GM12878 (cell line): ENCODE results near the gene SMU1. TPM values are rescaled to one million over a fixed set of nuclear protein-coding genes. Genes with fewer than 3 reads are reported as not detected.
A peak's percentile ranks its signal among the peaks of the same experiment; 100 is the strongest.

Experiments
- ATAC-seq: fragments of 200-7000 bp; cut with Tn5 transposase; 3 replicates; pipeline ENCODE4 v1.9.1; 2020; ENCODE audit warnings: mild to moderate bottlenecking, moderate library complexity
- BruUV-seq: library from RNA; stranded (reverse); fragments of 400-500 nt; replicated peaks from 2 replicates; lab custom pipeline; 2021; lab: Mats Ljungman, UMichigan
- CTCF ChIA-PET: fragments of 300-600 bp; sonication (Branson Sonifier 250); formaldehyde crosslinking; extraction: SDS; loops from one replicate; lab custom pipeline; 2021; ENCODE audit warnings: inconsistent platforms; lab: Yijun Ruan, JAX
- POLR2A ChIA-PET: fragments of 350-600 bp; formaldehyde crosslinking; extraction: SDS; loops from one replicate; lab custom pipeline; 2021; ENCODE audit warnings: inconsistent platforms; lab: Charles Lee
- RAD21 ChIA-PET: fragments of 300-600 bp; sonication (Branson Sonifier 250); formaldehyde crosslinking; loops from one replicate; lab custom pipeline; 2023; ENCODE audit warnings: antibody characterized with exemption; ENCODE audit not compliant: unreplicated experiment; lab: Charles Lee
- SMC1A ChIA-PET: fragments of 300-600 bp; sonication (Branson Sonifier 250); formaldehyde crosslinking; loops from one replicate; lab custom pipeline; 2023; ENCODE audit not compliant: unreplicated experiment, uncharacterized antibody; lab: Charles Lee
- DNase-seq: peaks from one replicate; pipeline ENCODE4 v3.0.0-alpha.2; 2011; ENCODE audit warnings: low read depth, low spot score
- FAIRE-seq: peaks from 3 replicates; lab custom pipeline; 2011; peaks lifted over from hg19 to GRCh38; lab: Jason Lieb, UNC
- H2AFZ ChIP-seq: 2 replicates; pipeline ENCODE4 v1.6.0; 2011; ENCODE audit warnings: low read depth, low read length, control low read depth; ENCODE audit not compliant: control insufficient read depth
- H3K27ac ChIP-seq: 2 replicates; pipeline ENCODE4 v1.5.1; 2011; ENCODE audit warnings: control low read depth; ENCODE audit not compliant: control insufficient read depth, insufficient read depth
- H3K27me3 ChIP-seq, 2 experiments: replicated peaks in 1 of 2; 2 replicates each; pipeline versions ENCODE4 v1.6.0 to v1.6.1; 2011; ENCODE audit warnings: low read length in 1 of 2; ENCODE audit not compliant: control insufficient read depth in 2 of 2, insufficient read depth in 2 of 2
- H3K36me3 ChIP-seq, 2 experiments: 2 replicates each; pipeline ENCODE4 v1.5.1; 2011; ENCODE audit warnings: low read length in 1 of 2; ENCODE audit not compliant: control insufficient read depth in 2 of 2, insufficient read depth in 2 of 2
- H3K4me1 ChIP-seq: 2 replicates; pipeline ENCODE4 v1.6.1; 2011; ENCODE audit warnings: mild to moderate bottlenecking, low read length, moderate library complexity, mixed read lengths; ENCODE audit not compliant: control insufficient read depth, insufficient read depth
- H3K4me2 ChIP-seq: 2 replicates; pipeline ENCODE4 v1.6.0; 2011; ENCODE audit warnings: control low read depth; ENCODE audit not compliant: control insufficient read depth, insufficient read depth
- H3K4me3 ChIP-seq: fragments of 200-600 bp; sonication (generic); 2 replicates; pipeline ENCODE4 v1.5.1; 2016
- H3K79me2 ChIP-seq: 2 replicates; pipeline ENCODE4 v1.6.0; 2011; ENCODE audit warnings: low read length; ENCODE audit not compliant: control insufficient read depth, insufficient read depth
- H3K9ac ChIP-seq: 2 replicates; pipeline ENCODE4 v1.8.0; 2011; ENCODE audit warnings: low read length, control low read depth, mixed read lengths; ENCODE audit not compliant: control insufficient read depth, insufficient read depth
- H3K9me3 ChIP-seq: replicated peaks from 3 replicates; pipeline ENCODE4 v1.5.1; 2011; ENCODE audit warnings: mild to moderate bottlenecking, low read length; ENCODE audit not compliant: control insufficient read depth, insufficient read depth
- H4K20me1 ChIP-seq: 2 replicates; pipeline ENCODE4 v1.6.0; 2011; ENCODE audit not compliant: control insufficient read depth, insufficient read depth
- CBX3 ChIP-seq: fragments of 200-600 bp; sonication (generic); IDR thresholded peaks from 2 replicates; pipeline ENCODE4 v1.6.1; 2016; ENCODE audit warnings: low read depth, borderline replicate concordance
- CEBPB ChIP-seq, 2 experiments: fragments of 150-350 bp in 1 of 2; IDR thresholded peaks; 2 replicates each; pipeline ENCODE4 v1.6.1; 2012 to 2014; ENCODE audit warnings: low read depth in 2 of 2, low read length in 2 of 2, borderline replicate concordance in 1 of 2, inconsistent platforms in 1 of 2
- GATAD2B ChIP-seq: fragments of 450-650 bp; conservative IDR thresholded peaks from 2 replicates; pipeline ENCODE4 v1.6.1; 2017; ENCODE audit warnings: low read depth, mild to moderate bottlenecking, moderate library complexity
- IRF4 ChIP-seq: IDR thresholded peaks from 2 replicates; pipeline ENCODE4 v1.6.1; 2011; ENCODE audit warnings: low read depth, low read length
- KDM1A ChIP-seq: fragments of 200-600 bp; sonication (generic); IDR thresholded peaks from 2 replicates; pipeline ENCODE4 v1.6.1; 2016; ENCODE audit warnings: borderline replicate concordance
- MLLT1 ChIP-seq: fragments of 450-650 bp; IDR thresholded peaks from 2 replicates; pipeline ENCODE4 v1.6.1; 2016; ENCODE audit warnings: mild to moderate bottlenecking
- MXI1 ChIP-seq: fragments of 150-350 bp; IDR thresholded peaks from 2 replicates; pipeline ENCODE4 v1.6.1; 2011; ENCODE audit warnings: low read depth, mild to moderate bottlenecking, inconsistent platforms, low read length, improper control_type of control experiment
- MYB ChIP-seq: fragments of 150-350 bp; IDR thresholded peaks from 2 replicates; pipeline ENCODE4 v1.6.1; 2014; ENCODE audit warnings: mild to moderate bottlenecking, low read depth, low read length, borderline replicate concordance
- MYC ChIP-seq: IDR thresholded peaks from 2 replicates; pipeline ENCODE4 v1.6.1; 2011; ENCODE audit warnings: mild to moderate bottlenecking, low read length, moderate library complexity, inconsistent platforms; ENCODE audit not compliant: insufficient read depth, insufficient replicate concordance, insufficient read length, severe bottlenecking
- NR2C2 ChIP-seq: IDR thresholded peaks from 2 replicates; pipeline ENCODE4 v1.6.1; 2011; ENCODE audit warnings: borderline replicate concordance, low read depth; ENCODE audit not compliant: control insufficient read depth, insufficient read length
- POLR2A ChIP-seq: IDR thresholded peaks from 2 replicates; pipeline ENCODE4 v1.6.1; 2011; ENCODE audit warnings: low read depth, mild to moderate bottlenecking, low read length
- RELA ChIP-seq: fragments of 450-650 bp; IDR thresholded peaks from 2 replicates; pipeline ENCODE4 v1.8.0; 2014; ENCODE audit warnings: borderline replicate concordance; ENCODE audit not compliant: partially characterized antibody
- REST ChIP-seq: IDR thresholded peaks from 2 replicates; pipeline ENCODE4 v1.6.1; 2012; ENCODE audit warnings: mild to moderate bottlenecking, low read depth, low read length
- RUNX3 ChIP-seq: IDR thresholded peaks from 2 replicates; pipeline ENCODE4 v1.6.1; 2012; ENCODE audit warnings: low read length, inconsistent platforms
- SMAD1 ChIP-seq: fragments of 450-650 bp; IDR thresholded peaks from 2 replicates; pipeline ENCODE4 v1.6.1; 2018; ENCODE audit warnings: mild to moderate bottlenecking, low read depth; ENCODE audit not compliant: partially characterized antibody
- TAF1 ChIP-seq: IDR thresholded peaks from 2 replicates; pipeline ENCODE4 v1.6.1; 2011; ENCODE audit warnings: mild to moderate bottlenecking, low read depth, low read length, borderline replicate concordance
- TARDBP ChIP-seq: IDR thresholded peaks from 2 replicates; pipeline ENCODE4 v1.6.1; 2016; ENCODE audit warnings: borderline replicate concordance
- YY1 ChIP-seq: IDR thresholded peaks from 2 replicates; pipeline ENCODE4 v1.6.1; 2011; ENCODE audit warnings: low read depth, mild to moderate bottlenecking, low read length
- ZNF217 ChIP-seq: fragments of 450-650 bp; IDR thresholded peaks from 2 replicates; pipeline ENCODE4 v1.6.1; 2017; ENCODE audit warnings: antibody characterized with exemption, mild to moderate bottlenecking
- WGBS: methylation state at CpG from one replicate; pipeline ENCODE4 v1.1.6; 2016; ENCODE audit warnings: low lambda C conversion rate; ENCODE audit not compliant: insufficient replicate concordance, insufficient coverage; ENCODE audit errors: missing lambda C conversion rate; 5-methylcytosine and 5-hydroxymethylcytosine counted together
- in situ Hi-C: fragments of 300-500 bp; cut with MboI; formaldehyde crosslinking; loops from 9 replicates; pipeline ENCODE4 v1.14.3; 2018; ENCODE audit warnings: mixed read lengths
- intact Hi-C: fragments of 100-400 bp; cut with micrococcal nuclease; formaldehyde crosslinking; loops from one replicate; pipeline ENCODE4 v1.14.2; 2022; ENCODE audit not compliant: unreplicated experiment
- polyA plus RNA-seq, 11 experiments: library from polyadenylated mRNA; depleted of rRNA in 4 of 11; unstranded in 6 of 11; stranded (reverse) in 5 of 11; fragments of >200 nt; fragmentation: Nextera tagmentation in 4 of 11; fragmentation: Illumina TruSeq in 1 of 11; extraction: Ambion mirVana in 4 of 11; extraction: Trizol in 1 of 11; gene quantifications; 1 replicate in 1 of 11; 2 replicates in 10 of 11; pipeline versions ENCODE4 v1.2.1 to v1.2.3, GENCODE V29; 2011 to 2016; ENCODE audit warnings: inconsistent platforms in 2 of 11, missing spikeins in 2 of 11, low read depth in 1 of 11
- total RNA-seq, 4 experiments: library from RNA; depleted of rRNA in 3 of 4; stranded (reverse); fragments of >200 nt in 3 of 4; fragmentation: Illumina TruSeq in 1 of 4; extraction: Trizol in 1 of 4; gene quantifications; 2 replicates each; pipeline versions ENCODE4 v1.2.1 to v1.2.3, GENCODE V29; 2013 to 2021

The SMU1 gene
- total and polyA plus RNA-seq, 10 of the 15 experiments (the other 5 are each of a cell fraction or from before 2014, with no cell fraction given), result 18.5 to 34.6 (median 20.9) TPM

- no peak for TF ChIP-seq REST
- TF ChIP-seq POLR2A, result no peak
- no peak for TF ChIP-seq RELA
These were observed 52.8 kb downstream of the SMU1 start (continued) for GRCh38 chr9:33023661-33024060.

GRCh38 chr9:33022755-33023154 lies 53.7 kb downstream of the SMU1 start:
- intact Hi-C loops, result no loop called here
- SMC1A ChIA-PET, result interaction anchor here (1.0 to 1.2 kb wide), 3 partner anchors 11 to 236 kb away, joined by 3 to 5 read pairs (median 4); partner anchors contain the start of gene APTX
- no peak for TF ChIP-seq IRF4
- no peak for TF ChIP-seq MXI1
- no peak for TF ChIP-seq MLLT1
- TF ChIP-seq KDM1A, result no peak
- TF ChIP-seq MYB, result no peak
- no peak for TF ChIP-seq ZNF217
- no peak for TF ChIP-seq CBX3
- TF ChIP-seq TARDBP, result no peak
- no peak for TF ChIP-seq TAF1
- no peak for TF ChIP-seq YY1
- no peak for TF ChIP-seq CEBPB (IDR thresholded peaks at IDR 0.05; ENCODE audit: borderline replicate concordance in 1 of 2, low read depth in 2 of 2, low read length in 2 of 2)
- TF ChIP-seq RUNX3, result no peak
- TF ChIP-seq NR2C2, result no peak
- TF ChIP-seq MYC, result no peak
- TF ChIP-seq SMAD1, result no peak
- TF ChIP-seq GATAD2B, result no peak

More at GRCh38 chr9:33022755-33023154, 53.7 kb downstream of the SMU1 start:
- ChIA-PET RAD21 (interaction anchor here (1.2 kb wide), 1 partner anchor 204 kb away, joined by 3 read pairs; no protein-coding TSS in a partner anchor), POLR2A (interaction anchor here (1.5 to 6.4 kb wide), 2 partner anchors 11 to 22 kb away, joined by 5 to 46 read pairs; partner anchors contain the start of gene APTX), CTCF (interaction anchor here (1.6 kb wide), 1 partner anchor 29 kb away, joined by 3 read pairs; no protein-coding TSS in a partner anchor)
- no peak overlapping the region for H3K9ac ChIP-seq
- H3K4me3 ChIP-seq, result peak overlapping the region; percentile 75; the same call in 1 of the 2 replicates
- FAIRE-seq (no peak), DNase-seq (no peak), ATAC-seq (no peak)
- H3K36me3 ChIP-seq, result peaks cover 0 to 16% of the 10 kb centered on the region in 2 experiments; a peak in 3 of 4 replicates
- peak overlapping the region; percentile 89 for H3K4me2 ChIP-seq
- BruUV-seq, result no TSS peak
- in situ Hi-C loops, result no loop called here
- no peak overlapping the region for H2AFZ ChIP-seq
- peaks cover 57% of the 10 kb centered on the region for H3K79me2 ChIP-seq
- WGBS, result 57% methylated on average over 7 of the region's 7 CpGs
- peaks cover 10% of the 10 kb centered on the region for H3K4me1 ChIP-seq
- H3K27me3 ChIP-seq, result no peaks in the 10 kb centered on the region
- no peaks in the 10 kb centered on the region for H3K9me3 ChIP-seq
- H3K27ac ChIP-seq, result no peak overlapping the region
- peaks cover 5% of the 10 kb centered on the region; the same call in 1 of the 2 replicates for H4K20me1 ChIP-seq
